Measurements from ENCODE around the gene POLE.
"Not testable (repeated sequence)": the region's sequence is repeated elsewhere in the genome, so short reads cannot be mapped to it uniquely, and the experiment has no call there.

The POLE gene

DNA sequence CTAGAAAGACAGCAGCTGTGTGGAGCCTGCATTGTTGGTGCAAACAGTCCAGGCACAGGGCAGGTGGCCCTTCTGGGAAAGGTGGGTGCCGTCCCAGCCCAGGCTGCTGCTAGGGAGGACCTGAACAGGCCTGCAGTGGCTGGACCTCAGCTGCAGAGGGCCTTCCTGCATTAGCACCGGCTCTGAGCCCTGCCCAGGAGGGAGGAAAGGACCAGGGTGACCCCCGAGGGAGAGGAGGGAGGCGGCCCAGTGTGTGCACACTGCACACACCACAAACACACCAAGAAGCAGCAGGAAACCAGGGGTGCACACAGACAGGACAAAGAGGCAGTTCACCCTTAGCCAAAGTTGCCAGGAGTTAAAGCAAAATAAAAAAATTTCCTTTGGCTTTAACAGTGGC, 15.5 kb upstream of the POLE start:
- Histone ChIP-seq H3K4me1 (ENCODE audit: insufficient read depth, low read length) (no peaks in the 10 kb centered on the region), H3K27me3 (ENCODE audit: insufficient read depth, low read length) (no peaks in the 10 kb centered on the region), H3K36me3 (ENCODE audit: insufficient read depth, low read length) (peaks cover 30% of the 10 kb centered on the region), H3K27ac (ENCODE audit: low read depth, low read length) (no peak overlapping the region), H3K4me3 (ENCODE audit: low read length) (no peak overlapping the region), H3K9me3 (ENCODE audit: insufficient read depth, low read depth, low read length) (no peaks in the 10 kb centered on the region), H3K9ac (ENCODE audit: low read depth, low read length) (no peak overlapping the region)
- 66% methylated on average over 4 of the region's 4 CpGs for WGBS

DNA sequence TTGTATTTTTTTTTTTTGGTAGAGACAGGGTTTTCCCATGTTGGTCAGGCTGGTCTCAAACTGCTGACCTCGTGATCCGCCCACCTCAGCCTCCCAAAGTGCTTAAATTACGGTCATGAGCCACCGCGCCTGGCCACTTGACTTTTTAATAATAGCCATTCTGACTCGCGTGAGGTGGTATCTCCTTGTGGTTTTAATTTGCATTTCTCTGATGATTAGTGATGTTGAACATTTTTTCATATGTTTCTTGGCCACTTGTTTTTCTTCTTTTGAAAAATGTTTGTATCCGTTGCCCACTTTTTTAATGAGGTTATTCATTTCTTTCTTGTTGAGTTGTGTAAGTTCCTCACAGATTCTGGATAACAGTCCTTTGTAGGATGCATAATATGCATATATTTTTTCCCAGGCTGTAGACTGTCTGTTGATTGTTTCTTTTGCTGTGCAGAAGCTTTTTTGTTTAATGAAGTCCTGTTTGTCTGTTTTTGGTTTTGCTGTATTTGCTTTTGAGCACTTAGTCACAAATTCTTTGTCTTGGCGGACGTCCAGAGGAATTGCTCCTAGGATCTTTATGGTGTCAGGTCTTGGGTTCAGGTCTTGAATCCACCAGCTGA, 13.2 kb upstream of the POLE start:
- Histone ChIP-seq H3K4me1 (ENCODE audit: insufficient read depth, low read length) (no peaks in the 10 kb centered on the region), H3K9me3 (ENCODE audit: insufficient read depth, low read depth, low read length) (no peaks in the 10 kb centered on the region), H3K27ac (ENCODE audit: low read depth, low read length) (no peak overlapping the region), H3K4me3 (ENCODE audit: low read length) (no peak overlapping the region), H3K36me3 (ENCODE audit: insufficient read depth, low read length) (peaks cover 46% of the 10 kb centered on the region), H3K27me3 (ENCODE audit: insufficient read depth, low read length) (no peaks in the 10 kb centered on the region), H3K9ac (ENCODE audit: low read depth, low read length) (no peak overlapping the region)
- 96% methylated on average over 10 of the region's 10 CpGs for WGBS

DNA sequence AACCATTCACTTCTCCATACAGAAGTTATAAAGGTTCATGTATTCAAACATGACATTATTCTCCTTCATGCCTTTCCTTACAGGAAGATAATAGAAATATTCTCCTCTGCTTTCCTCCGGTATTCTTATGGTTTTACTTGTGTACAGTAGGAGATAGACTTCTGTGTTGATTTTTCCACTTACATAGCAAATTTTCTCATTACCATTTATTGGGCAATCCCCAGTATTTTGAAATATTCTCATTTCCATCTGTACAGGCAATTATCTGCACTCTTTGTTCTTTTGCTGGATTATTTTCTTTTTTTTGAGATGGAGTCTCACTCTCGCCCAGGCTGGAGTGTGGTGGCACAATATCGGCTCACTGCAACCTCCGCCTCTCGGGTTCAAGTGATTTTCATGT, 11.2 kb upstream of the POLE start:
- Histone ChIP-seq H3K27ac (ENCODE audit: low read depth, low read length) (no peak overlapping the region), H3K9ac (ENCODE audit: low read depth, low read length) (no peak overlapping the region), H3K27me3 (ENCODE audit: insufficient read depth, low read length) (no peaks in the 10 kb centered on the region), H3K36me3 (ENCODE audit: insufficient read depth, low read length) (peaks cover 50% of the 10 kb centered on the region), H3K9me3 (ENCODE audit: insufficient read depth, low read depth, low read length) (no peaks in the 10 kb centered on the region), H3K4me3 (ENCODE audit: low read length) (no peak overlapping the region), H3K4me1 (ENCODE audit: insufficient read depth, low read length) (no peaks in the 10 kb centered on the region)
- WGBS: 94% methylated on average over 4 of the region's 5 CpGs

DNA sequence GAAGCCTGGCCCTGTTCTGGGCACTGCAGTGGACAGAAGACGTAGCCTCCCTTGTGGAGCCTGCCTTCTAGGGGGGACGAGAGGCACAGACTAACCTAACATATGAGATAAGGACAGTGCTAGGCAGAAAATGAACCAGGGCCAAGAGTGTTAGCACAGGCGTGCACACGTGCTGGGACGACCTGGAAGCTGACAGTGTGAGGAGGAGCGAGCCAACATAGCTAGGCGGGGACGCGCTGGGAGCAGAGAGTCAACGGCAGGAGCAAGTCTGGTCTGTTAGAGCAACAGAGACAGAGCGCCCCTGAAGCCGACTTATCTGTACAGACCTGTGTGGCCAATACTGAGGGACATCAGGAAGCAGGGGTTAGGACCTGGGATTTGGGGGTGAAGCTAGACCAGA, 8.3 kb upstream of the POLE start:
- no peak overlapping the region for H3K9ac ChIP-seq (ENCODE audit: low read depth, low read length)
- no peak overlapping the region for H3K27ac ChIP-seq (ENCODE audit: low read depth, low read length)
- H3K4me3 ChIP-seq (ENCODE audit: low read length): no peak overlapping the region
- H3K9me3 ChIP-seq (ENCODE audit: insufficient read depth, low read depth, low read length): no peaks in the 10 kb centered on the region
- peaks cover 49% of the 10 kb centered on the region for H3K36me3 ChIP-seq (ENCODE audit: insufficient read depth, low read length)
- WGBS: 94% methylated on average over 12 of the region's 12 CpGs
- H3K27me3 ChIP-seq (ENCODE audit: insufficient read depth, low read length): no peaks in the 10 kb centered on the region
- H3K4me1 ChIP-seq (ENCODE audit: insufficient read depth, low read length): no peaks in the 10 kb centered on the region

DNA sequence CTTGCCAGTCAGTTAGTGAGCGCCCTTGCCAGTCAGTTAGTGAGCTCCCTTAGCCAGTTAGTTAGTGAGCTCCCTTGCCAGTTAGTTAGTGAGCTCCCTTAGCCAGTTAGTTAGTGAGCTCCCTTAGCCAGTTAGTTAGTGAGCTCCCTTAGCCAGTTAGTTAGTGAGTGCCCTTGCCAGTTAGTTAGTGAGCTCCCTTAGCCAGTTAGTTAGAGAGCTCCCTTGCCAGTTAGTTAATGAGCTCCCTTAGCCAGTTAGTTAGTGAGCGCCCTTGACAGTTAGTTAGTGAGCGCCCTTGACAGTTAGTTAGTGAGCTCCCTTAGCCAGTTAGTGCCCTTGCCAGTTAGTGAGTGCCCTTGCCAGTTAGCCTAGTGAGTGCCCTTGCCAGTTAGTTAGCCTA, 7.7 kb upstream of the POLE start:
- not testable (repeated sequence) for H3K9me3 ChIP-seq (ENCODE audit: insufficient read depth, low read depth, low read length); H3K27me3 ChIP-seq (ENCODE audit: insufficient read depth, low read length); H3K4me1 ChIP-seq (ENCODE audit: insufficient read depth, low read length); H3K4me3 ChIP-seq (ENCODE audit: low read length); H3K27ac ChIP-seq (ENCODE audit: low read depth, low read length); H3K9ac ChIP-seq (ENCODE audit: low read depth, low read length)
- H3K36me3 ChIP-seq (ENCODE audit: insufficient read depth, low read length): peaks cover 51% of the 10 kb centered on the region
- 97% methylated on average over 3 of the region's 3 CpGs for WGBS

DNA sequence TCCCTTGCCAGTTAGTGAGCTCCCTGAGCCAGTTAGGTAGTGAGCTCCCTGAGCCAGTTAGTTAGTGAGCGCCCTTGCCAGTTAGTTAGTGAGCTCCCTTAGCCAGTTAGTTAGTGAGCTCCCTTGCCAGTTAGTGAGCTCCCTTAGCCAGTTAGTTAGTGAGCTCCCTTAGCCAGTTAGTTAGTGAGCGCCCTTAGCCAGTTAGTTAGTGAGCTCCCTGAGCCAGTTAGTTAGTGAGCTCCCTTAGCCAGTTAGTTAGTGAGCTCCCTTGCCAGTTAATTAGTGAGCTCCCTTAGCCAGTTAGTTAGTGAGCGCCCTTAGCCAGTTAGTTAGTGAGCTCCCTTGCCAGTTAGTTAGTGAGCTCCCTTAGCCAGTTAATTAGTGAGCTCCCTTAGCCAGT, 4.9 kb upstream of the POLE start:
- H3K4me3 ChIP-seq (ENCODE audit: low read length); H3K27ac ChIP-seq (ENCODE audit: low read depth, low read length); H3K9me3 ChIP-seq (ENCODE audit: insufficient read depth, low read depth, low read length); H3K9ac ChIP-seq (ENCODE audit: low read depth, low read length); H3K4me1 ChIP-seq (ENCODE audit: insufficient read depth, low read length): not testable (repeated sequence)
- Histone ChIP-seq H3K27me3 (ENCODE audit: insufficient read depth, low read length) (peaks cover 14% of the 10 kb centered on the region), H3K36me3 (ENCODE audit: insufficient read depth, low read length) (peaks cover 35% of the 10 kb centered on the region)
- WGBS: 97% methylated on average over 3 of the region's 3 CpGs

DNA sequence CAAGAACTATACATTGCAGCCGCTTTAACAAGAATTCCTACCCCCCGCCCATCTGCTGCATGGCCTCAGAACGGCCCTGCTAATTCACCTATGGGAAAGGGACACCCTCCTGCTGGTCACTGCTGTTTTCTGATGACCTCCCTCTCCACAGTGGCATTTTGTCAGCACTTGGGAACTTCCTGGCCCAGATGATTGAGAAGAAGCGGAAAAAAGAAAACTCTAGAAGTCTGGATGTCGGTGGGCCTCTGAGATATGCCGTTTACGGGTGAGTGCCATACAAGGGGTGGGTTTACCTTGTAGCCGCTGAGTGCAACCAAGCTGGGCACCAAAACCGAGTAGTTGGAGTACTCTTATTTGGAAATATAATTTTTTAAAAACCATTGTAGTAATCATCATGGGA, 3.0 kb upstream of the POLE start:
- Histone ChIP-seq H3K27ac (ENCODE audit: low read depth, low read length) (no peak overlapping the region), H3K4me3 (ENCODE audit: low read length) (no peak overlapping the region), H3K36me3 (ENCODE audit: insufficient read depth, low read length) (peaks cover 26% of the 10 kb centered on the region), H3K4me1 (ENCODE audit: insufficient read depth, low read length) (peaks cover 4% of the 10 kb centered on the region; the same call in 1 of the 2 replicates), H3K27me3 (ENCODE audit: insufficient read depth, low read length) (peaks cover 14% of the 10 kb centered on the region), H3K9me3 (ENCODE audit: insufficient read depth, low read depth, low read length) (no peaks in the 10 kb centered on the region), H3K9ac (ENCODE audit: low read depth, low read length) (no peak overlapping the region)
- 89% methylated on average over 8 of the region's 9 CpGs for WGBS

DNA sequence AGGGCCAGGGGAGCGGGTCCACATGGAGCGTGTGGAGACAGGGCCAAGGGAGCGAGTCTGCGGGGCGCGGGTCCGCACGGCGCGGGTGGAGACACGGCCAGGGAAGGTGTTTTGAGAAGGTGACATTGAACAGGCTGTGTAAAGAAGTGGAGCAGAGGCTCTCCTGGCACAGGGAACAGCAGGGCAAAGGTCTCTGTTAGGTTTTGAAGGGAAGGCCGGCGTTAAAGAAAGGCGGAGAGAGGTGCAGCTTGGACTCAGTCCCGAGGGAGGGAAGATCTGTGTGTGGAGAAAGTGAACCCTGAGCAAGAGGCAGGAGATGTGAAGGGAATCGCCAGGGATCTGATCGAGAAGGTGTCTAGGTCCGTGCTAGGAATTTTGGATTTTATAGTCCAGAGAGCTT, 2.1 kb upstream of the POLE start:
- Histone ChIP-seq H3K4me1 (ENCODE audit: insufficient read depth, low read length) (peaks cover 4% of the 10 kb centered on the region; the same call in 1 of the 2 replicates), H3K36me3 (ENCODE audit: insufficient read depth, low read length) (peaks cover 26% of the 10 kb centered on the region), H3K27ac (ENCODE audit: low read depth, low read length) (no peak overlapping the region), H3K4me3 (ENCODE audit: low read length) (peak overlapping the region; percentile 47), H3K9me3 (ENCODE audit: insufficient read depth, low read depth, low read length) (no peaks in the 10 kb centered on the region), H3K9ac (ENCODE audit: low read depth, low read length) (0 out of 2 replicates have a peak overlapping the region, but pooled peaks have one; percentile 5), H3K27me3 (ENCODE audit: insufficient read depth, low read length) (peaks cover 14% of the 10 kb centered on the region)
- WGBS: 50% methylated on average over 18 of the region's 18 CpGs

DNA sequence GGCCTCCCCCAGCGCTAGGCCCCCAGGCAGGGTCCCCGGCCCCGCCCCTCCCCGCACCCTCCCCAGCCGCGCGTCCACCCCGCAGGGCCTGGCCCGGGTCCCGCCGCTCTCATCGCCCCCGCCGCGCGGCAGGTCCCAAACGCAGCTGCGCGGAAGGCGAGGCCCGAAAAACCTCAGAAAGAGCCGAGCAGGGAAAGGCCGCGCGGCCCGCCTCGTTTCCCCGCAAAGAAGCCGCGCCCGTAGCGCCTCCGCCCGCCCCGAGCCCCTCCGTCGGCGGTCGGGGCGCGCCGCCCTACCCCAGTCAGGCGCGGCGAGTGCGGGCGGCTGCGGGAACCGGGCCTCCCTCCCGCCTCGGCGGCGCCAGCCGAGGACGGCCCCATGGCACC, 324 bp downstream of the POLE start:
- Histone ChIP-seq H3K4me1 (ENCODE audit: insufficient read depth, low read length) (peaks cover 4% of the 10 kb centered on the region; the same call in 1 of the 2 replicates), H3K36me3 (ENCODE audit: insufficient read depth, low read length) (peaks cover 26% of the 10 kb centered on the region), H3K27me3 (ENCODE audit: insufficient read depth, low read length) (peaks cover 14% of the 10 kb centered on the region), H3K4me3 (ENCODE audit: low read length) (peak overlapping the region; percentile 80), H3K27ac (ENCODE audit: low read depth, low read length) (peak overlapping the region; percentile 90), H3K9me3 (ENCODE audit: insufficient read depth, low read depth, low read length) (no peaks in the 10 kb centered on the region), H3K9ac (ENCODE audit: low read depth, low read length) (peak overlapping the region; percentile 99)
- under 1% methylated on average over 55 of the region's 55 CpGs for WGBS

DNA sequence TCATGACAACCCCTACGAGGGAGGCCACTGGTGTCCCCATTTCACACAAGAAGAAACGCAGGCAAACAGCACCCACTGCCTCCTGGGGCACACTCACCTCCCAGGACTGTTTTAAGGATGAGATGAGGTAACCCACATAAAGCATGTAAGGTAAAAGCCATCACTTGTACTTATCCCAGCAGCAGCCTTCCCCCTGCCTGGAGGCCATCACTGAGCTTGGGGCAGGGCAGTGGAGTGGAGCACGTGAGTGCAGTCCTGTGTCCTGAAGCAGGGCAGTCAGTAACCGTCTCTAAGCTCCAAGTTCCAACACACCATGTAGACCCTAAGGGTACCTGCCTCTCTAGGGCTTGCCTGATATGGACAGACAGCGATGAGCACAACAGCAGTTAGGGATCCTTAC, 1.7 kb downstream of the POLE start:
- Histone ChIP-seq H3K4me1 (ENCODE audit: insufficient read depth, low read length) (peaks cover 4% of the 10 kb centered on the region; the same call in 1 of the 2 replicates), H3K36me3 (ENCODE audit: insufficient read depth, low read length) (peaks cover 18% of the 10 kb centered on the region), H3K9me3 (ENCODE audit: insufficient read depth, low read depth, low read length) (no peaks in the 10 kb centered on the region), H3K9ac (ENCODE audit: low read depth, low read length) (peak overlapping the region; percentile 58), H3K27ac (ENCODE audit: low read depth, low read length) (no peak overlapping the region), H3K27me3 (ENCODE audit: insufficient read depth, low read length) (peaks cover 14% of the 10 kb centered on the region), H3K4me3 (ENCODE audit: low read length) (peak overlapping the region; percentile 31)
- 74% methylated on average over 5 of the region's 5 CpGs for WGBS

DNA sequence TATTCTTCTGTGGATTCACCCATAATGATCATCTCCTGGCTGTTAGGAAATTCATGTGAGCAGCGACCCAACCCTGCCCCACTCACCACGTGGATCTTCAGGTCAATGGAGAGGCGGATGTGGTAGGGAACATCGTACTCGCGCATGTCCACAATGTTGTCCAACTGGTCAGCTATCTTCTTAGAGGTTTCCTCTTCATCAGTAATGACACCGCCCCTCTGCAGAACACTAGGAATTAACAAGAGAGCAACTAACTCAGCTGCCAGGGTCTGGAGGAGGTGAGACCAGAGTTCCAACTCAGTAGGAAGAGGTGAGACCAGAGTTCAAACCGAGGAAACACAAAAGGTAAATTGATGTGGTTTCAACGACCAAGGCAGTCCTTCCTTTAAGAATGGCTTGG, 9.7 kb downstream of the POLE start:
- 94% methylated on average over 9 of the region's 9 CpGs for WGBS
- no peak overlapping the region for H3K4me3 ChIP-seq (ENCODE audit: low read length)
- H3K27ac ChIP-seq (ENCODE audit: low read depth, low read length): no peak overlapping the region
- no peaks in the 10 kb centered on the region for H3K9me3 ChIP-seq (ENCODE audit: insufficient read depth, low read depth, low read length)
- no peaks in the 10 kb centered on the region for H3K4me1 ChIP-seq (ENCODE audit: insufficient read depth, low read length)
- no peak overlapping the region for H3K9ac ChIP-seq (ENCODE audit: low read depth, low read length)
- H3K36me3 ChIP-seq (ENCODE audit: insufficient read depth, low read length): peaks cover 79% of the 10 kb centered on the region
- H3K27me3 ChIP-seq (ENCODE audit: insufficient read depth, low read length): no peaks in the 10 kb centered on the region
